ENCODE results near the gene F12. TPM values are rescaled to one million over a fixed set of nuclear protein-coding genes. Genes with fewer than 3 reads are reported as not detected.
A peak's percentile ranks its signal among the peaks of the same experiment; 100 is the strongest.

Gene F12
- total and polyA plus RNA-seq, 3 experiments from 2014 or later: 1.9 to 10.3 (median 9.2) TPM

GRCh38 chr5:177440211-177440989 lies 31.0 kb upstream of the F12 start:
- Mint-ChIP-seq H3K4me3 (peak overlapping the region in 5 of 7 donors; percentile 9 to 67 (median 44)), H3K9me3 (no peaks in the 10 kb centered on the region), H3K27me3 (no peaks in the 10 kb centered on the region), H3K36me3 (peaks cover 5 to 70% (median 19%) of the 10 kb centered on the region in 3 donors), H3K27ac (peak overlapping the region; percentile 13 to 96 (median 93)), H3K4me1 (peaks cover 47 to 75% (median 53%) of the 10 kb centered on the region in 3 donors)
- ChIA-PET POLR2A (interaction anchor here (0.6 to 2.4 kb wide), 5 partner anchors 9 to 66 kb away, joined by 3 to 14 read pairs (median 3); partner anchors contain the start of gene GRK6), CTCF (interaction anchor here (0.6 to 20.8 kb wide), 8 partner anchors 11 to 916 kb away, joined by 3 to 326 read pairs (median 8); partner anchors contain the start of genes F12, GRK6, PDLIM7 and PFN3)
- H3K9me3 ChIP-seq (ENCODE audit: low read length): no peaks in the 10 kb centered on the region
- peaks cover 52% of the 10 kb centered on the region for H3K36me3 ChIP-seq (ENCODE audit: insufficient read depth, low read length)
- H3K4me1 ChIP-seq (ENCODE audit: insufficient read depth, low read length): peaks cover 49% of the 10 kb centered on the region
- no peak overlapping the region for H3K4me3 ChIP-seq (ENCODE audit: low read length)
- no peaks in the 10 kb centered on the region for H3K27me3 ChIP-seq (ENCODE audit: insufficient read depth, low read length, poor library complexity, severe bottlenecking)
- DNase-seq: peak in 4 of 5 donors; percentile 38 to 65 (median 59)
- H3K27ac ChIP-seq (ENCODE audit: low read depth, low read length): peak overlapping the region; percentile 43

- H3K4me3 ChIP-seq (ENCODE audit: low read length): no peak overlapping the region
- H3K9me3 Mint-ChIP-seq: no peaks in the 10 kb centered on the region
- H3K9me3 ChIP-seq (ENCODE audit: low read length): no peaks in the 10 kb centered on the region
- H3K36me3 ChIP-seq (ENCODE audit: insufficient read depth, low read length): peaks cover 59% of the 10 kb centered on the region
- no peaks in the 10 kb centered on the region for H3K27me3 Mint-ChIP-seq
- CTCF ChIA-PET: interaction anchor here (1.2 to 20.8 kb wide), 7 partner anchors 9 to 50 kb away, joined by 3 to 326 read pairs (median 9); partner anchors contain the start of genes F12, GRK6 and PFN3
- H3K4me3 Mint-ChIP-seq: peak overlapping the region in 3 of 7 donors; percentile 9 to 67 (median 19)
- H3K27ac ChIP-seq (ENCODE audit: low read depth, low read length): no peak overlapping the region
- peaks cover 49% of the 10 kb centered on the region for H3K4me1 ChIP-seq (ENCODE audit: insufficient read depth, low read length)
- DNase-seq: no peak
- peaks cover 45 to 72% (median 46%) of the 10 kb centered on the region in 3 donors for H3K4me1 Mint-ChIP-seq
- H3K36me3 Mint-ChIP-seq: peaks cover 5 to 78% (median 19%) of the 10 kb centered on the region in 3 donors
- H3K27me3 ChIP-seq (ENCODE audit: insufficient read depth, low read length, poor library complexity, severe bottlenecking): no peaks in the 10 kb centered on the region
- POLR2A ChIA-PET: interaction anchor here (0.7 to 2.4 kb wide), 2 partner anchors 11 to 13 kb away, joined by 3 to 14 read pairs; partner anchors contain the start of gene GRK6
- H3K27ac Mint-ChIP-seq: peak overlapping the region in 7 of 8 donors; percentile 13 to 96 (median 93)
These were observed 30.2 kb upstream of the F12 start for GRCh38 chr5:177439518-177440053.

GRCh38 chr5:177438468-177438867 lies 29.1 kb upstream of the F12 start:
- no peaks in the 10 kb centered on the region for H3K27me3 ChIP-seq (ENCODE audit: insufficient read depth, low read length, poor library complexity, severe bottlenecking)
- H3K9me3 ChIP-seq (ENCODE audit: low read length): no peaks in the 10 kb centered on the region
- no peak overlapping the region for H3K27ac ChIP-seq (ENCODE audit: low read depth, low read length)
- H3K4me1 ChIP-seq (ENCODE audit: insufficient read depth, low read length): peaks cover 59% of the 10 kb centered on the region
- H3K27ac Mint-ChIP-seq: peak overlapping the region in 6 of 8 donors; percentile 27 to 96 (median 67)
- ChIA-PET POLR2A (interaction anchor here (1.3 to 2.0 kb wide), 2 partner anchors 9 kb away, joined by 3 to 9 read pairs; no protein-coding TSS in a partner anchor), CTCF (interaction anchor here (1.2 to 20.8 kb wide), 8 partner anchors 9 to 59 kb away, joined by 3 to 326 read pairs (median 6); partner anchors contain the start of genes F12, GRK6, PDLIM7 and PFN3)
- DNase-seq: no peak
- no peaks in the 10 kb centered on the region for H3K27me3 Mint-ChIP-seq
- peak overlapping the region in 2 of 7 donors; percentile 13 to 35 for H3K4me3 Mint-ChIP-seq
- H3K36me3 ChIP-seq (ENCODE audit: insufficient read depth, low read length): peaks cover 70% of the 10 kb centered on the region
- H3K9me3 Mint-ChIP-seq: no peaks in the 10 kb centered on the region
- peaks cover 43 to 75% (median 51%) of the 10 kb centered on the region in 3 donors for H3K4me1 Mint-ChIP-seq
- H3K4me3 ChIP-seq (ENCODE audit: low read length): no peak overlapping the region
- peaks cover 5 to 88% (median 19%) of the 10 kb centered on the region in 3 donors for H3K36me3 Mint-ChIP-seq

- Histone ChIP-seq H3K4me1 (ENCODE audit: insufficient read depth, low read length) (peaks cover 68% of the 10 kb centered on the region), H3K27ac (ENCODE audit: low read depth, low read length) (no peak overlapping the region), H3K9me3 (ENCODE audit: low read length) (no peaks in the 10 kb centered on the region), H3K36me3 (ENCODE audit: insufficient read depth, low read length) (peaks cover 79% of the 10 kb centered on the region), H3K4me3 (ENCODE audit: low read length) (no peak overlapping the region), H3K27me3 (ENCODE audit: insufficient read depth, low read length, poor library complexity, severe bottlenecking) (no peaks in the 10 kb centered on the region)
- no peaks in the 10 kb centered on the region for H3K27me3 Mint-ChIP-seq
- H3K27ac Mint-ChIP-seq: peak overlapping the region in 3 of 8 donors; percentile 51 to 76 (median 72)
- H3K9me3 Mint-ChIP-seq: peaks cover 0 to 2% (median 0%) of the 10 kb centered on the region in 5 donors
- H3K4me1 Mint-ChIP-seq: peaks cover 47 to 78% (median 51%) of the 10 kb centered on the region in 3 donors
- H3K4me3 Mint-ChIP-seq: no peak overlapping the region
- DNase-seq: no peak
- POLR2A ChIA-PET: interaction anchor here (1.3 to 2.2 kb wide), 3 partner anchors 8 to 10 kb away, joined by 3 to 9 read pairs (median 9); partner anchors contain the start of gene PRR7
- H3K36me3 Mint-ChIP-seq: peaks cover 5 to 90% (median 19%) of the 10 kb centered on the region in 3 donors
- CTCF ChIA-PET: interaction anchor here (0.9 to 15.5 kb wide), 9 partner anchors 8 to 67 kb away, joined by 3 to 307 read pairs (median 6); partner anchors contain the start of genes F12, GRK6, PDLIM7 and PFN3
These were observed 28.3 kb upstream of the F12 start for GRCh38 chr5:177437623-177438022.

GRCh38 chr5:177435847-177436536 lies 26.6 kb upstream of the F12 start:
- Histone ChIP-seq H3K36me3 (ENCODE audit: insufficient read depth, low read length) (peaks cover 74% of the 10 kb centered on the region), H3K9me3 (ENCODE audit: low read length) (no peaks in the 10 kb centered on the region), H3K4me1 (ENCODE audit: insufficient read depth, low read length) (peaks cover 83% of the 10 kb centered on the region), H3K4me3 (ENCODE audit: low read length) (no peak overlapping the region), H3K27me3 (ENCODE audit: insufficient read depth, low read length, poor library complexity, severe bottlenecking) (no peaks in the 10 kb centered on the region), H3K27ac (ENCODE audit: low read depth, low read length) (no peak overlapping the region)
- Mint-ChIP-seq H3K36me3 (peaks cover 5 to 86% (median 19%) of the 10 kb centered on the region in 3 donors), H3K27ac (peak overlapping the region in 4 of 8 donors; percentile 10 to 76 (median 48)), H3K9me3 (peaks cover 0 to 2% (median 0%) of the 10 kb centered on the region in 5 donors), H3K4me3 (peak overlapping the region in 1 of 7 donors; percentile 44), H3K27me3 (peaks cover 0 to 3% of the 10 kb centered on the region in 2 donors), H3K4me1 (peaks cover 56 to 87% (median 60%) of the 10 kb centered on the region in 3 donors)
- no peak for DNase-seq
- POLR2A ChIA-PET: interaction anchor here (2.2 kb wide), 1 partner anchor 10 kb away, joined by 9 read pairs; the partner anchor contains the start of gene PRR7
- CTCF ChIA-PET: interaction anchor here (1.5 to 15.5 kb wide), 3 partner anchors 10 to 30 kb away, joined by 5 to 307 read pairs (median 6); partner anchors contain the start of genes F12 and PFN3

GRCh38 chr5:177434942-177435738 lies 25.8 kb upstream of the F12 start:
- no peaks in the 10 kb centered on the region for H3K9me3 ChIP-seq (ENCODE audit: low read length)
- H3K4me1 ChIP-seq (ENCODE audit: insufficient read depth, low read length): peaks cover 83% of the 10 kb centered on the region

More at GRCh38 chr5:177434942-177435738, 25.8 kb upstream of the F12 start:
- Histone ChIP-seq H3K36me3 (ENCODE audit: insufficient read depth, low read length) (peaks cover 74% of the 10 kb centered on the region), H3K27ac (ENCODE audit: low read depth, low read length) (no peak overlapping the region), H3K27me3 (ENCODE audit: insufficient read depth, low read length, poor library complexity, severe bottlenecking) (no peaks in the 10 kb centered on the region), H3K4me3 (ENCODE audit: low read length) (no peak overlapping the region)
- Mint-ChIP-seq H3K4me3 (peak overlapping the region in 1 of 7 donors; percentile 67), H3K27ac (peak overlapping the region; percentile 42 to 98 (median 60)), H3K4me1 (peaks cover 62 to 91% (median 64%) of the 10 kb centered on the region in 3 donors), H3K27me3 (peaks cover 0 to 3% of the 10 kb centered on the region in 2 donors), H3K9me3 (peaks cover 0 to 2% (median 0%) of the 10 kb centered on the region in 5 donors), H3K36me3 (peaks cover 5 to 86% (median 22%) of the 10 kb centered on the region in 3 donors)
- CTCF ChIA-PET: interaction anchor here (0.7 to 14.5 kb wide), 4 partner anchors 10 to 44 kb away, joined by 3 to 326 read pairs (median 136); partner anchors contain the start of genes PFN3 and PRR7
- DNase-seq: no peak
- POLR2A ChIA-PET: interaction anchor here (0.7 to 7.0 kb wide), 3 partner anchors 10 to 31 kb away, joined by 3 to 154 read pairs (median 3); partner anchors contain the start of gene PRR7
